DMS 273 (cell line): ENCODE measurements around the gene HDAC4.

Source experiments
- DNase-seq: peaks from one replicate; lab custom pipeline; 2025; ENCODE audit not compliant: unreplicated experiment; lab: John Stamatoyannopoulos, UW

The HDAC4 gene

DNA sequence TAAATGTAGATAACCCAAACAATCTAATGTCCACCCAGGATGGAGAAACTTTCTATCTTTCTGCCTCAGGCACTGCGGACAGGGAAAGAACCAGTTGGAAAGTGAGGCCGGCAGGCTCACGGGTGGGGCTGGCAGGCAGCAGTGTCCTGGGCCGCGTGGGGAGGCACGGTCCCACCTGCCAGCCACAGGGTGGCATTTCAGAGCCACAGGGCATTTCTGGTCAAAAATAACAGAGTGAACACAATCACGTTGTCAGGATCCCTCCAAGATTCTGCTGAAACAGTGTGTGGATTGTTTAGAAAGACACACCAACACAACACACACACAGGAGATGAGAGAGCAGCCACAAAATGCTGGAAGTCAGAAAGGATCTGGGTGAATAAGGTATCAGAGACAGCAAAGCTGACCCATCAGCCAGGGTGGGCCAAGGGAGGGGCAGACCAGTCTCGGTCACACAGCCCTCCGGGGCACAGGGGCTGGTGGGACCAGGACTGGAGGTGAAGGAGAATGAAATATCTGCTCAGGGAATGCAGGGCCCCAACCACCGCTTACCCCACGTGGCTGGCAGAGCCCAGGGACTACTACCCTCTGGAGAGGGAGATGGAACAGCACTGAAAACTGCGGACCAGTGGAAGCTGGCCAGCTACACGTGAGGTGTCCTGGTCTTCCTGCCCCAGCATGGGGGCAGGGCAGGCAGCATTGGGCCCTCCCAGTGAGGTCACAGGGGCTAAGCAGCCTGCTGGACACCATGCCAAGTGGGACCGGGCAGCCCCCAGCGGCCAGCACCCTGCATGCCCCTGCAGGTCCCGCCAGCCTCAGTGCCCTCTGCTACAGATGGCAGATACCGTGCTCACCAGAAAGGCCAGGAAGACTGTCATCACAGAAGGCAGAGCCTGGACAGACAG, 173.9 kb downstream of the HDAC4 start:
- no peak for DNase-seq

DNA sequence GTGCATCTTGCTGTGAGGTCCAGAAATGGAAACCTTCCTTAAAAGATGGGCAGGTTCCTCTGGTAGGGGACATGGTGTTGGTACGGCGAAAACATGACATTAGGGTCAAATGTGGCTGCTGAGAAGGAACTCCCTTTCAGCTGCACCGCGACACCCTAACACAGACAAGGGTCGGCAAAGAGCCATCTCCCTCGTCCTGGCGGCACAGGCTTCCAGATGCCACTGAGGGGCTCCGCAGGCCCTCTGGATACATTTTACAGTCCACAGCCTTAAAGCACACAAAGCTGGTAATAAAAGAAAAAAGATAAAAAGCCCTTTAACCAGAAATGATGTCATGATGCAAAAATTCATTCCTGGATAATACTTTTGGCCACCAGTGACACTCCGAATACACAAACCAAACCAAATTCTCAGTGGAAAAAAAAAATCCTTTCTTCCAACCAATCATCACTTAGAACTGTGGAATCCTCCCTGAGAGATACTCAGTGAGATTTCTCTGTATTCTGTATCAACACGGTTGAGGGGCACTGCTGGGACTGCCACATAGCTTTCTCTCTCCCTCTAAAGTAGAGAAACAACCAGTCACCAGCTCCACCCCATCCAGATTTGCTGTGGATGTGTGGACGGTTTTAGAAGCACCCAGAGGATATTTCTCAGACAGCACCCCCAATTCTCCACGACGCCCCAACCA, 174.8 kb downstream of the HDAC4 start:
- DNase-seq = no peak

DNA sequence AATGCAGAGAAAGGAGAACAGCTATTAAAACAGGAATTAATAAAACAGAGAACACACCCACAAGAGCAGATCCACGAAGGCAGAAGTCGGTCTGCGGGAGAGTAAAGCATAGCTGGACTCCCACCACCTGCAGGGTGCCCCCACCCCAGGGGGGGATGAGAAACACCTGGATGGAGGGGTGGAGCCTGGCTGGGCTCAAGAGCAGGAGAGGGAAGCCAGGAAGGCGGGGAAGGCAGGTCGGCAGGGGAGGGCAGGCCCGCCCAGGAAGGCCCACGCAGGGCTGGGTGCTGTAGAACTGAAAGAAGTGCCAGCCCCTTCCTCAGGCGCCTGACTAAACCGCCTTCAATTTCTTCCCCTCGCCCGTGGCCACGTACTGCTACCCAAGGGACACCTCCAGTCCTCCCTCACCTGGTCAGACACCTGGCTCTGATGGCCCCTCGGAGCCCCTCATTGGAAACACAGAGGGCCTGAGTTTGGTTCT, 175.4 kb downstream of the HDAC4 start:
- DNase-seq = no peak

DNA sequence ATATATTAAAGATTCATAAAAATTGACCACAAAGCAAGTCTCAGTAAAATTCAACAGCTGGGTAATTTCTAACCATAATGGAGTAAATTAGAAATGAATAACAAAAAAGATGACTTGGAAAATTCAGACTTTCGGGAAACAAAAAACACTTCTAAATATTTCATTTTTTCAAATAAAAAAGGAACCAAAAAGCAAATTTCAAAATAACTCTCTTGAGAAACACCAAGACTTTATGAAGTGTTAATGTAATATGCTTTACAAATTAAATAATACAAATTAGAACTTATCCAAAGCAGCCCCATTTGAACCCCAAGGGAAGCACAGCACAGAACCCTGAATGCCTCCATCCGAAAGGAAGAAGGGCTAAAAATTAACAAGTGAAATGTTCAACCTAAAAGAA, 175.9 kb downstream of the HDAC4 start:
- no peak for DNase-seq

DNA sequence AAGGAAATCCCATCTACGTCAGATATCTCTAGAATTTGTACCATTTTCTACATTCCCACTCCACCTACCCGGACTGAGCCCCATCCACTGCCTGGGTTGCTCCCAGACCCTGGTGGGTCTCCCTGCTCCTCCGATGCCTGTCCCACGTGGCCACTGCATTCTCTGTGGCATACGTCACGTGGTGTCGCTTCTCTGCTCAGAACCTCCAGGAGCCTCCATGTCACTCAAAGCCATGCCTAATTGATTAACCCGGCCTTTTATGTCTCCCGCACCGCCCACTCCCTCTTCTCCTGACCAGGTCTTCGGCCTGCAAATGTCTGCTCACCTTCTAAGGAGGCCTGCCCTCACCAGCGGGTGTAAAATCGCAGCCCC, 176.6 kb downstream of the HDAC4 start:
- DNase-seq = no peak

DNA sequence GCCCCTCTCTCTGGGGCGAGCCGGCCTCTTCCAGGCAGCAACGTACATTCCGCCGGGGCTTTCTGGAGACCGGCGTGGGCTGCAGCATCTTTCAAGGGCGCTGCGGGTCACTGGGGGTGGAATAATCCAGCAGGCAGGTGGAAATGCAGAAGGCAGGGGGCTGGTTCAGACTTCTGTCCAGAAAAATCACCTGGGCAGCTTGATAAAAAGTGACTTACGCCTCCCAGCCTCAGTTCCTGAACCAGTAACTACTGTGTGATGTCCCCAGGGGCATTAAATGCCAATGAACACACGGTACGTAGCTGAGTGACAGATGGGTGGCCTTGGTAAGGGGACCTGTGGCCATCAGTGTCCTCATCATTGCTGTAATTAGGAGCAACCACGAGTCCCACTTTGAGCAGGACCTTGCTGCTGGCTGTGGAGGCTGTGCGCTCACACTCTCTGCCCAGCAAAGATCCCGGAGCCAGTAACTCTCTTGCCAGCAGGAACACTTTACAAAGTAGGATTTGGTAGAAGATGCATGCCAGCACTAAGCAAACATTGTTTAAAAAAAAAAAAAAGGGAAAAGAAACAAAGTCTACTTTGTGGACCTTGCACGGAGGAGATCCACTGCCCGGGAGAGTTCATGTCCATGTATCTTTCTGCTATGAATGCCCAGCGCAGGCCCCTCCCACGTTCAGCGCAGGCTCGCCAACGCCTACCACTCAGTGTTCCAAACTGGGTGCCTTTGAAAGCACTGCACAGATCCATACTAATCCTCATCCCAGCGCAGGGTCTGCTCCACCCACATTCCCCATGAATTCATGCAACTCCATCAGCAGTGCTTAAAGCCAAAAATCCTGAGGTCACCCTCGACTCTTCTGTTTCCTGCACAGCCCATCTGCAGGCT, 177.3 kb downstream of the HDAC4 start:
- DNase-seq = no peak

DNA sequence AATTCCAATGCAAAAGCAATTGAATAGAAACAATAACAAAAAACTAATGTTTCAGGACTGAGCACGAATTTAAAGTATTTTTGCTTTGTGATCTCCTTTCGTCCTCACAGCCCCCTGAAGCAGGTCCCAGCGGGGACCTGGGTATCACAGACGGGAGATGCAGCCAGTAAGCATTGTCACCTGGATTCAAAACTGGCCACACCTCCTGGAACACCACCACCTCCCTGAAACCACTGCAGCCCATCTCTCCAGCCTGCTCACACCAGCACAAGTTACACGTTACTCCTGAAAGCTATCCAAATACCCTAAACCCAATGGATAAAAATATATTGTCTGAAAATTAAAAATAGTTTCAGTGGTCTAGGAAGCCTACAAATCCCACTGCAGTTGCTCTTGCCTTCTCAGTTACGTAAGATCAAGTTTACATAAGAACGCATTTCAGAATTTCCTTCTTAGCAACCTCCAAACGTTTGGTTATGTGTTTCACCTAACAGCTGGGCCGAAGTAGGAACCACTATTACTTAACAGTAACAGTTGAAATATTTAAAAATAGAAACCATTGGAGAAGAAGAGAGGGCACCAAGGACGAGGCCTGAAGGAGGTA, 178.0 kb downstream of the HDAC4 start:
- no peak for DNase-seq

DNA sequence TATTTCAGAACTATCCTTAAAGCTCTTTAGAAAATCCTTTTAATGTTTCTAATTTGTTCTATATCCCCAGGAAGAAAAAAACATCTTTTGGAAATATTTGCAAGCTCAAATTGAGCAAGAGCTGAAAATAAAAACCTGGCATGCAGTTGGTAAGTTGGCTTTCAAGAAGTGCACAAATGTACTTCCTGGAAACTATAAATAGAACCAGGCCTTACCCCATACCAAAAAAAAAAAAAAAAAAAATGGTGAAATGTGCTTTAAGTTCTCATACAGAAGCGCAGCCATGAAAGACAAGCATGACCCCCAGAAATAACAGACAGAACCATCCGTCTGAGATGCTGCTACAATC, 178.5 kb downstream of the HDAC4 start:
- DNase-seq = no peak

DNA sequence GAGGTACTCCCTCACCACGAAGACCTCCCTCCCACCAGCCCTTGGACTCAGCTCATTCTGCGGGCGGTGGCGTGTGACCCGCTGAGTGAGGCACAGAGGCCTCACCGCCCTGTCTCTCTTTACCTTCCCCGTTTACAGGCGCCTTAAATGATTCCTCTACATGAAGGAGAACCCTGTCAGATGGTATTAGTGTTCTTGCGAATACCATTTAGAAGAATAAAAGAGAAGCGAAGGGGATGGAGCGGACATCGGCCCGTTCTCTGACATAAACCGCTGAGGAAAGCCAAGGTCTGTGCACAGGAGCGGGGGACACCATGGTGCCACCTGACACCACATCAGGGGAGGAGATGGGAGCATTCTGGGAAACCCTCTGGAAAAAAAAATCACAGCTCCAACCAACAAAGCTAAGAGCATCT, 179.8 kb downstream of the HDAC4 start:
- no peak for DNase-seq

DNA sequence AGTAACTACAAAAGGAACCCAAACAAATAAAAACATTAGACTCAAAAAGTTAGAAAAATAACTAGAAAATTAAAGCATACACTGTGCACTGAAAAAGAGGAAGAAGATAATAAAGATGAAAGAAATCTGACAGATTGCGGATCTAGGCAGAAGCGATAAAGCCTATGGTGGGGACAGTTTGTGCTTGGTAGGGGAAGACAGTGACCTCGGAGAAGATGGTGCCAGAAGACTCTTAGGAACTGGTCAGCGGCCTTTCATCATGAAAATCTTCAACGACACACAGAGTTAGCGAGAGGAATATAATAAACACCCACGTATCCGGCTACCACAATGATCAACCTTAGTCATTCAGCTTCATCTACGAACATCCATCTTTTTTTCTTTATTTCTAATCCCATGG, 180.5 kb downstream of the HDAC4 start:
- no peak for DNase-seq

DNA sequence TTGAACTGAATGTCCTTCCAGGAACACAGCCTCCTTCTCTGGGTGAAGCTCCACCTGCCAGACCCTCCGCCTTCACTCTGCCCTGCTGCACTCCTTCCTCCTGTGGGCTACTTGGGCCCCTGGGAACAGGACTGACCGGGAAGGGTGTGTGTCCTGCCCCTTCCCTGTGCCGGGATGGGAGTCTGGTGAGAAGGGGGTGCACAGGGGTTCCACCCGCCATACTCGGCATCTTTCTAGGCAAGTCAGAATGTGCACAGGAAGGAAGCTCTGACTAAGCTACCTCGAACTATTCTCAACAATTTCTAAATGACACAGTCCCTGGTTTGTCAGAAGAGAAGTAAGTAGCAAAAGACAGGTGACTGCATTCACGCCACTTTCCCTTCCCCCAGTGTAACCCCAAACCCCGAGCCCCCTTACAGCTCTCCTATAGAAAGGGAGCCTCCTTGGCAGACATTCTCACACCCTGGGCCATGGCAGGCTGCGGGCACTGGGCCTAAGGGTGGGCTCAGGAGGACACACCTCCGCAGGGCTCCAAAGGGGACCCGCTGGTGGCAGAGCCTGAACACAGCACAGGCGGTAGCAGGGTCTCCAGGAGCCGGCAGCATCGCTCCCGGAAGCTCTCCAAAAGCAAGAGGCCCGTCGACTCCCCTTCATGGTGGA, 184.1 kb downstream of the HDAC4 start:
- DNase-seq = no peak

DNA sequence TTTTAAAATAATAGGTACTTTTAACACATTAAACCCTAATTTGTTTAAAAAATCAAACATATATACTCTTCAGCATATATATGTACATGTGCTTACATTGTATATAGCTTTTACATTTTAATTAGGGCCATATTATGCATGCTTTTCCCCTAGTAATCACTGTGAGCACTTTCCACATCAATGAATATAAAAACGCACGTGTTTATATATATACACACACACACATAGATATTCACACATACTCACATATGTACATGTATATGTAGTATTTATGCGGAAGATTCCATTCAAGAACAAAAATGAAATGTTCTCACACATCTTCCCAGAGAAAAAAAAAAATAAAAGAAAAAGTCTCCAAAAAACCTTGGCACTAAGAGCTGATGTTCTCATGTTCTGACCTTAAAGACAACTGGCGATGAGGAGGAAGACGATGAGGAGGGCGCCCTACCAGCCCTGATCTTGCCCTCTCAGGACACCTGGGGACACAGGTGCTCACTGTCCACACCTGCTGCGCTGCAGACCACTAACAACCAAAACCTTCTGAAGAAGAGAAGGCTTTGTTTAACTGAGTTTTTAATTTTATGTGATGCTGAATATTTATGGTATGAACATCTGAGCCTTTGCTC, 184.7 kb downstream of the HDAC4 start:
- no peak for DNase-seq

DNA sequence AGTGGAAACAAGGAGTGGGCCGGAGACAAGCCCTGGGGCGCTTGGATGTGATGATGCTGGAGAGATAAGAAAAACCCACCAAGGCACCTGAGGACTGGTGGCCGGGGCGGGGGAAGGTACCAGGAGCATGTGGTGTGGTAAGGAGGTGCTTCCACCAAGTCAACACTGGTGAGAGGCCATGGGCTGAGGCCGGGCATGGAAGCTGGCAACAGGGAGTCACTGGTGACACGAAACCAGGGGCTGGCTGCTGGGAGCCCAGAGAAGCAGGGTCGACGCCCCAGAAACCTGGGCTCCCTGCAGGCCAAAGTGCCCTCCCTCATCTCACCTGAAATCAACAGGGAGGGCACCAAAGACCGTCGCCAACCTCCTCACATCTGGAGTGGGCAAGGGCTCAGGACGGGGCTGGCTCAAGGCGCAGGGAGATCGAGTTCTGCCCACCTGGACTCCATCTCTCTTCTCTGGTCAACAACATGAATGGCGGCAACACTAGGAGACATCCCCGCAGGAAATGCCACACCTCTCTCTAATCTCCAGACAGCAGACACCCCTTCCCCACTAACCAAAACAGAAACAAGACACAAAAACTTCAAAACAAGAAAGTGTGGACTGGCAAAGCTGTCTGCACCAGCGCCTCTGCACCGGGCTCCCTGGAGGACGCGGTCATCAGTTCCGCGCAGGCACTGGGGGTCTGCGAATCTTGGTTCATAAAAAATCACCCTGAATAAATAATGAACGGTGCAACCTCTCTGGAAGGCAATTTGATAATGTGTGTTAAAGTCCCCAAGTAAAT, 185.5 kb downstream of the HDAC4 start:
- DNase-seq = no peak

DNA sequence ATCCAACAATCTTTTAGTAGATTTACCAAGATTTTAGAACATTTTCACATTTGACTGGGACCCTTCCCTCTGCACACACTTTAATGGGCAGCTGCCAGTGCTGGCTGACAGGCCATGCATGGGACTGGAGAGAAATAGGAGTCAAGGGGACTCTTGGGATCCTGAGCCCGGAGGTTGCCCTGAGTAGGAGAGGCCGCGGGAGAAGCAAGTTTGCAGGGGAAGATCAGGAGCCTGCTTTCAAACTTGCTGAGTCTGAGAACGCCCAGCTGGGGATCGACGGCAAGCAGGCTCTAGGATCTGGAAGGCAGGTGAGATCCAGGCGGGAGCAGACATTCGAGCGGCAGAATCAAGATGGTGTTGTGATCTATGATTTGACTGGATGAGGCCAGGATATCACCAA, 186.1 kb downstream of the HDAC4 start:
- no peak for DNase-seq

DNA sequence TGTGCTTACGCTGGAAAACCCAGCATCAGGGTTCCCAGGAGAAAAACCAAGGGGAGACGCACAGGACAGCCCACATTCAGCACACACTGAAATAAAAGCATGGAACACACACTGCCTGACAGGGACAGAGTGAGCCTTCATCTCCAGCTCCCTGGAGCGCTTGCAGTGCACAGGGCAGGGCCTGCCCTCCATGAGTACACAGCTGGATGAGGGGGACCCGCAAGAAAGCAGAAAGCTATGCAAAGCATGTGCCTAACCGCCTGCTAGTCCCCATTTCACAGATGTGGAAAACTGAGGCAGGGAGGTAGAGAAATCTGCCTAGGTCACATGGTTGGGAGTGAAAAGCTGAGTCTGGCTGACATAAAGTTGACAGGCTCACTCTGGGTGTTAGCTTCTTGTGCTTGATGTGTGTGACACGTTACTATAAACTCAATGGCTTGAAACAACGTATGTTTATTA, 187.1 kb downstream of the HDAC4 start:
- no peak for DNase-seq

DNA sequence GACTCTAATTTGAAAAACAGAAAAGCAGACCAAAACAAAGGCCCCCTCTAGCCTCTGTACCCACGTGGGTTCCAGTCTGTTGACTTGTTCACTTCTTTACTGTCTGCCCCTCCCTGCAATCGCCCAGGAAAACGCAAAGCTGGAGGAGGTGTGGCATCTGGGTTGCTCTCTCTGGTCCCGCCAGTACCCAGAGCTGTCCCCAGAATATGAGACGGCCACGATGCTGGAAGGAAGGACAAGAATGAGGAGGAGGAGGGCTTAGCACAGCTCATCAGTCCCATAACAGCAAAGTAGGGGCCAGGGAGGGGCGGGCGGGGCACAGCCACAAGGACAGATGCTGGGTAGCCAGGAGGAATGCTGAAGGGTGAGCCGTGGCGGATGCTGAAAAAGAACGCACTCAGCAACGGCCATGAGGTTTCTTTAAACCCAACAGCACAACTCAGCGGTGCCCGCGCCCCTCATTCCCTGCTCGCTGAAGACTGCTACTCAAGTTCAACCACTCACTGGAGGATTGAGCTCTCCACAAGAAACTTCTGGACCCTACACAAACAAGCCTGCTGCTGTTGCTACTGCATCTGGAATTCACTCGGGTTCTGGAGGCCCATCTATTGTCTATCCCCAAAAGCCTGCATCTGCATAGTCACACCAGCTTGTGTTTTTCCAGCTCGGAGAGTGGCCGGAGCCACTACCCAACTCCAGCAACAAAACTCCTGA, 187.7 kb downstream of the HDAC4 start:
- no peak for DNase-seq

DNA sequence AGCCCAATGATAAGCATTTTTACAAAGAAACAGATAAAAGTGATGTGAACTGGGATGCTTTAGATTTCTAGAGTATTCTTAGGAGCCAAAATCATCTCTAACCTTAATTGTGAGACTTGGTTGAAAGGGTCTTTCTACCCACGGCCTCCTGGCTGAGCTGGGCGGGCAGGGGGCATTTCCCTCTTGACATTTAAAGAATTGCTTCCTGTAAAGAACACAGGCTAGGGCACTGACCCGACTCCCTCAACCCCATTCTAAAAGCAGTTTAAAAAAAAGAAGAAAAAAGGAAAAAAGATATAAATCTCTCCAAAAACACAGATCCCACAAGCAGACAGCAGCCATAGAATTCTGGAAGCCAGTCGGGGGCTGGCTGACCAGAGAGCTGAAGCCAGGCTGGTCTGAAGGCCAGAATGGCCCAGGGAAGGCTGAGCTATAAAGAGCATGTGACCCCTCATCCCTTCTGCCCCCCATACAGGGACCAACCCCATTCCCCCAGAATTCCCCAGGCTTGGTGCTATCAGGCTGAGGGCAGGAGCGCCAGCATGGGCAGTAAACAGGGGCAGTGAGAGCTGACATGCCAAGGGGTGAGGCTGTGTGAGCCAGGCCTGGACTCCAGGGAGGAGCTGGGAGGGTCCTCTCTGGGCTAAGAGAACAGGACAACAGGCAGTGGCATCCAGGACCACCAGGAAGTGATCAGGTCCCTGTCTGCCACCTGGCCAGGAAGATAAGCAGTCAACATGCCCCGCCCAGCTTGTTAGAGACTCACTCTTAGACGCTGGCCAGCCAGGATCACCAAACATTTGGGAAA, 188.5 kb downstream of the HDAC4 start:
- DNase-seq = no peak
